HepG2 (cell line): ENCODE data around the gene U2AF1L4.

Source experiments
- POLR2A ChIP-seq, 2 experiments: IDR thresholded peaks; 2 replicates each; pipeline ENCODE4 v1.6.1; 2011; ENCODE audit warnings: low read depth in 2 of 2, low read length in 2 of 2, mild to moderate bottlenecking in 1 of 2, moderate library complexity in 1 of 2; ENCODE audit not compliant: insufficient read depth in 1 of 2
- POLR2AphosphoS5 ChIP-seq: IDR thresholded peaks from 2 replicates; pipeline ENCODE4 v1.6.1; 2012; ENCODE audit warnings: low read depth, low read length

- TF ChIP-seq POLR2AphosphoS5 (no peak), POLR2A (IDR thresholded peaks at IDR 0.05; ENCODE audit: insufficient read depth in 1 of 2, low read depth in 2 of 2, low read length in 2 of 2) (no peak)
Observed at GRCh38 chr19:35743640-35744429, 1.4 kb downstream of the U2AF1L4 start.
